Measurements from ENCODE around the gene TNFSF8.

GRCh38 chr9:114902786-114903524 is 27.4 kb downstream of the TNFSF8 start:
- TF ChIP-seq CTCF (IDR thresholded peaks at IDR 0.05; ENCODE audit: low read length) (no peak), EZH2 (IDR thresholded peaks at IDR 0.05; ENCODE audit: borderline replicate concordance, low read length) (no peak)

All from OCI-LY1 (cell line).